RPMI8226 (cell line): ENCODE data around the gene SLC9A8.
"Not testable (repeated sequence)": the region's sequence is repeated elsewhere in the genome, so short reads cannot be mapped to it uniquely, and the experiment has no call there.

ENCODE experiments used
- DNase-seq: peaks from one replicate; pipeline ENCODE4 v3.0.0-alpha.2; 2015

SLC9A8 gene

DNA sequence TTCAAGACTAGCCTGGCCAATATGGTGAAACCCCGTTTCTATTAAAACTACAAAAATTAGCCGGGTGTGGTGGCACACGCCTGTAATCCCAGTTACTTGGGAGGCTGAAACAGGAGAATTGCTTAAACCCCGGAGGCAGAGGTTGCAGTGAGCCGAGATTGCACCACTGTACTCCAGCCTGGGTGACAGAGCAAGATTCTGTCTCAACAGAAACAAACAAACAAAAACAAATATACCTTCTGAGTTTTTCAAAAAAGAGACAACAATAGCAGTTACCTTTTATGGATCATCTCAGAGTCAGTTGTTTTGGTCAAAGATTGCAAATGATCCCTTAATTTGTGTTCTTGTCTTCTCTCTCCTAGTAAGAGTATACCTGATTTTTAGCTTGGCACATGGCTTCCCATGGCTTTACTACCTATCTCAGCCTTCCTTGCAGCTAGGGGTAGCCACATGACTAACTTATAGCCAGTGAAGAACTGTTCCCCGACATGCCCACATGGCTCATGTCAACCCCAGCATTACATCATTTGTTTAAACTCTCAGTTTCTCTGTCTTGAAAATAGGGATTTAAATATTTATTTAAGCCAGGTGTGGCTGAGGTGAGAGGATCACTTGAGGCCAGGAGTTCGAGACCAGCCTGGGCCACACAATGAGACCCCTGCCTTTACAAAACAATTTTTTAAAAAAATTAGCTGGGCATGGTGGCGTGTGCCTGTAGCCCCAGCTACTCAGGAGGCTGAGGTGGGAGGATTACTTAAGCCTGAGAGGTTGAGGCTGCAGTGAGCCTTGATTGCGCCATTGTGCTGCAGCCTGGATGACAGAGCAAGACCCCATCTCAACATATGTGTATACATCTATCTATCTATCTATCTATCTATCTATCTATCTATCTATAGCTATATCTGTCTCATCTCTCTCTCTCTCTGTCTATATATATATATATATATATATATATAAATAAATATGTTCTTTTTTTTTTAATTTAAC, 25.0 kb upstream of the SLC9A8 start:
- no peak for DNase-seq

DNA sequence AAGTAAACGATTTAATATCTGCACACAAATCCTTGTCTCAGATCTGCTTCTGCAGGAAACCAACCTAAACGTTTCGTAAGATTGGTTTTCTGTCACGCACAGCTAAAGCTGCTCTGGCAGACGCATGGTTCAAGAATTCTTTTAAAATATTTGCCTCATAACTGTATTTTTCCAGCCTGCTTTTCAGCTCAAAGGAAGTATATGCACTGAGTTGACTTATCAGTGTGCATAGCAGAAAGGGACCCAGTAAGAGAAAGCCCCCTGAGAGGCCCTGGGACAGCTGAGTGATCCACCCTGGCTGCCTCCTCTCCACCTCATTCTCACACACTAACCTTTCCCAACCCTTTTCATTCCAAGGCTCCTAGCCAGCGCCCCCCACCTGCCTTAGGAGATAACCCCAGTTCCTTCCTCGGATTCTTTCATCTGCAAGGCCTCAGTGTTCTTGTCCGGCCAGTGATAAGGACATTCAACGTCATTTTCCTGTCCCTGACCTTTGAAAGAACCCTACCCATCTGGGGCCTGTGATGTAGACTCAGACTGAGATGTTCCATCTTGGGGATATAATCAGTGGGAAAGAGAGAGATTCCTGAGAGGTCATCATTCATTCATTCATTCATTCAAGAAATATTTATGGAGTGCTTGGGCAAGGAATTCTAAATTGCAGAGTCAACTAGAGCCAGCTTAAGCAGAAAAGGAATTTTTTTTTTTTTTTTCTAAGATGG, 22.4 kb upstream of the SLC9A8 start:
- no peak for DNase-seq

DNA sequence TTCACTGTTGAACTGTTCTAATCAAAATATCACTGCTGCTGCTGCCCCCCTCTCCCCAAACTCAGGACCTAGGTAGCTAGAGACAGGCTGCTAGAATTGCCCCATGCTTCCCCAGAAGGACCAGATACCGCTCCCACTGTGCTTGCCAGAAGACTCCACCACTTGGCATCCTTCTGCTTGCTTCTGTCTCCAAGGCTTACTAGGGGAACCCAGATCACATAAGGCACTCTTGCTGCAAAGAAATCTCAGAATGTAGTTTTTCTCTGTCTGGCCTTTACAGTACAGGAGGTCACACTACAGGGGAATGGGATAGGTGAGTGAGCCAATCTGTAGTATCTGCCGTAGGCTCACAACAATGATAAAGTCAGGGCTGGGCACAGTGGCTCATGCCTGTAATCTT, 21.5 kb upstream of the SLC9A8 start:
- DNase-seq, result no peak

DNA sequence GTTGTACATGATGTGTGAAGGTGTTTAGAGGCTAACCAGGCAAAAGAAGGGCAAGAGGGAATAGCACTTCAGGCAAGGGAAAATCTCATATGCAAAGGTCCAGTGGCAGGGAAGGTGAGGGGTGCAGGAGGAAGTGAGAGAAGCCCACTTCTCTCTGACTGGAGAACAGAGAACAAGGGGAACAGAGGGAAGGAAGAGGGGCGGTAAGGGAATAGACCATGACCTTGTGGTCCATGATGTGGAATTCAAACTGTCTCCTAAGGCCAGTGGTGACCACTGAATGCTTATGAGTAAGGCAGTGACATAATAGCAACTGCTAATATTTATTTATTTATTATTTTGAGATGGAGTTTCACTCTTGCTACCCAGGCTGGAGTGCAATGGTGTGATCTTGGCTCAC, 20.6 kb upstream of the SLC9A8 start:
- DNase-seq, result no peak

DNA sequence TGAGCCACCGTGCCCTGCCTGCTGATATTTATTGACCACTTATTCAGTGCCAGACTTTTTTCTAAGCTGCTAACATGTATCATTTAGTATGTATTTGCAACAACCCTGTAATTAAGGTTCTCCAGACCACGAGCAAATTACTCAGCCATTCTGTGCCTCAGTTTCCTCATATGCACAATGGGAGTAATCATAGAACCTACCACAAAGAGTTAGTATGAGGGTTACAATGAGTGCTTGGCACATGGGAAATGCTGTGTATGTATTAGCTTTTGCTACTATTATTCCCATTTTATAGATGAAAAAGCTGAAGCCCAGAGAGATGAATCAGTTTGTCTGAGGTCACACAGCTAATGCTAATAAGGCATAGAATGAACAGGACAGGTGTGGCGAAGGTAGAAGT, 20.0 kb upstream of the SLC9A8 start:
- DNase-seq, result no peak

DNA sequence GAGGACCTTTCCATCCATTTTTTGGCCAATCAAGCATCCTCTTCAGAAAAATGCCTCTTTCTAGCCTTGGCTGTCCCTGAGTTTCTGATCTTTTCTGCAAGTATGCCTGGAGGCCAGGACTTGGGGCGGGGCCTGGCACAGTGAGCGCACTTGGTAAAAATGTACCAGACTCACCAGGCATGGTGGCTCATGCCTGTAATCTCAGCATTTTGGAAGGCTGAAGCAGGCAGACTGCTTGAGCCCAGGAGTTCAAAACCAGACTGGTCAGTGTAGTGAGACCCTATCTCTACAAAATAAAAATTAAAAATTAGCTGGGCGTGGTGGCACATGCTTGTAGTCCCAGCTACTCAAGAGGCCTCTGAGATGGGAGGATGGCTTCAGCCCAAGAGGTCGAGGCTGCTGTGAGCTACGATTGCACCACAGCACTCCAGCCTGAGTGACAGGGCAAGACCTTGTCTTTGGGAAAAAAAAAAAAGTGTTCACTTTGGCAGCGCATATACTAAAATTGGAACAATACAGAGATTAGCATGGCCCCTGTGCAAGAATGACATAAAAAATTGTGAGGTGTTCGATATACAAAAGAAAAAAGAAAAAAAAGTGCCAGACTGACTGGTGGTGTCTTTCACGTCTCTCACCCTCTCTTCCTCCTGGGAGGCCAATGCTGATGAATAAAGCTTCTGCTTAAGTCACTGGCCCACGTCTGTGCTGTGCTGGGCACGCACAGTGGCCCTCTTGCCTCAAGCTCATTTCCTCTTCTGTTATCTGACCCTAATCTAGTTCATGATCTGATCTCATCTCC, 18.1 kb upstream of the SLC9A8 start:
- DNase-seq, result no peak

DNA sequence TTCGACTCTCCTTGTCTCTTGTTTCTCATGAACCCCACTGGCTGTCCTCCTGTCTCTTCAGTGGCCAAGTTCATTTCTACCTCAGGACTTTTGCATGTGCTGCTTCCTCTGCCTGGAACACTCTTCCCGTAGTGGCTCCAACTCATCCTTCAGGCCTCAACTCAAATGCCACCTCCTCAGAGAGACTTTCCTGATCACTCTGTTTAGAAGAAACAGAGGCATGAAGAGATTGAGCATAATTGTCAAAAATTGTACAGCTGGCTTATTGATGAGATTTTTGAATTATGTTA, 17.5 kb upstream of the SLC9A8 start:
- DNase-seq, result no peak

DNA sequence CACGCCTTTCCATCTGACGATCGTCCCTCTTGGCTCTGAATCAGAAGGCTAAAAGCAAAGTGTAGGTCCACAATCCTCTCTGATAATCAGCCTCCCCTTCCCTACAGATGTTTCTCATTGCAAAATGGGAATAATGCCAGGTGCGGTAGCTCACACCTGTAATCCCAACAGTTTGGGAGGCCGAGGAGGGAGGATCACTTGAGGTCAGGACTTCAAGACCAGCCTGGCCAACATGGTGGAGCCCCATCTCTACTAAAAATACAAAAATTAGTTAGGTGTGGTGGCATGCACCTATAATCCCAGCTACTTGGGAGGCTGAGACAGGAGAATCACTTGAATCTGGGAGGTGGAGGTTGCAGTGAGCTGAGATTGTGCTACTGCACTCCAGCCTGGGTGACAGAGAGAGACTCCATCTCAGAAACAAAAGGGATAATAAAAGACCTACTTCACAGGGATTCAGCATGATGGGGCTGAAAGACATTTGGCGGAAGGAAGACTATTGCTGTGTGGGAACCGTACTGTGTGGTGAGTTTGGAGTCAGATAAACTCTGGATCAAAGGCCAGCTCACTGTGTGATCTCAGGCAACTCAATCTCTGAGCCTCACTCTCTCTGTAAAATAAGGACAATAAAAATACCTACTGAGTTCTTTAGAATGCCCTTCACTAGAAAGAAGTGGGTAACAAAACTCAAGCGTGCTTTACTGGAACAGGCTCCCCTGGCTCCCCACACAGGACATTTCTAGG, 15.9 kb upstream of the SLC9A8 start:
- no peak for DNase-seq

DNA sequence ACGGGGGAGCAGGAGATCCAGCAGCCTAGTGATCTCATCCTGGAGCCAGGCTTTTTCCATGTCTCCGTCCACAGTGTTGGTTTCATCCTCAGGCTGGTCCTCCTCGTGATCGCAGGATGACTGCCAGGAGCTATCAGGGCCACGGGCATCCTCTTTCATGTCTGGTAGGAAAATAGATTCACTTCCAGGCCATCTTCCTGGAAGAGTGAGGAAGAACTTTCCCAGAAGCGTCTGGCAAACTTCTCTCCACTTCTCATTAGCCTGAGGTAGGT, 15.3 kb upstream of the SLC9A8 start:
- DNase-seq, result no peak

DNA sequence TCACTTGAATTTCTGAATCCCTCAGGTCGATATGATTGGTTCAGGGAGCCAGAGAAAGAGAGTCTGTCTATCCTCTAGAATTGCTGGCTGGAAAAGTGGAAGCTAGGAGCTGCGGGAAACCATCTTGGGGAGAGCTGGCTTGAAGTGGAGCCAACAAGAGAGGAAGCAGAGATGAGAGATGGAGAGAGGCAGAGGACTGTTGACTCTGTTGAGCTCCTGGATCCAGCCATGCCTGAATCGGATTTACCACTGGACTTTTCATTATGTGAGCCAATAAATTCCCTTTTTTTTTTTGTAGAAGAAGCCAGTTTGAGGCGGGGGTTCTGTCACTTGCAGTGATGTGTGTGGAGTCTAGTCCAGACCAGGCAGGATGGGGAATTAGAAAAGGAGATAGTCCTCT, 13.9 kb upstream of the SLC9A8 start:
- no peak for DNase-seq

DNA sequence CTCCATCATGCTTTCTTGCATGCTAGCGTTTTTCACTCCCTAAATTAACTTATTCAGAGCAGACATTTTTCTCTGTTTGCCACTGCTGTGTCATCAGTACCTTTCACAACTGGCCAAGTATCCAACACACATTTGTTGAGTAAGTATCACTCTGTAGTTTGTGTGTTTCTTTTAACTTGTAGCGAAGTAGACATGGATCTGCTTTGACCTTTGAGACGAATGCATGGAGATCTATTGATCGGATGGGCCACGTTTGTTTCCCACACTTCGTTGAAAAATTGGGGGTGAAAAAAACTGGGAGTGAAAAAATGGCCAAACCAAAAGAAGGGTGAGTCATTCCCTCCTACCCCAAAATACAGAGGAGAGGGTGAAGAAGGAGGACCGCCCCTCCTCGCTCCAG, 12.9 kb upstream of the SLC9A8 start:
- peak; percentile 23 for DNase-seq

DNA sequence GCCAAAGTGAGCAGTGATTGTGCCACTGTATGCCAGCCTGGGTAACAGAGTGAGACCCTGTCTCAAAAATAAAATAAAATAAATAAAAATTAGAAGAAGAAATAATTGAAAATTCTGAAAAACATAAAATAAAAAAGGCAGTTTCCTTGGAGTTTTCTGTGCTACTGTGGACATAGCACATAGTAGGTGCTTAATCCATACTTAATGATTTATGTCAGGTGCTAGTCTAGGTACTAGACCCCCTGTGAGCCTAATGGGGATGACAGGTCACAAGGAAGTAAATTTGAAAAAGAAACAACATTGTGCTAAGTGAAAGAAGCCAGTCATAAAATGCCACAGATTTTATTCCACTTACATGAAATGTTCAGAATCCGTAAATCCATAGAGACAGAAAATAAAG, 9.2 kb upstream of the SLC9A8 start:
- no peak for DNase-seq

DNA sequence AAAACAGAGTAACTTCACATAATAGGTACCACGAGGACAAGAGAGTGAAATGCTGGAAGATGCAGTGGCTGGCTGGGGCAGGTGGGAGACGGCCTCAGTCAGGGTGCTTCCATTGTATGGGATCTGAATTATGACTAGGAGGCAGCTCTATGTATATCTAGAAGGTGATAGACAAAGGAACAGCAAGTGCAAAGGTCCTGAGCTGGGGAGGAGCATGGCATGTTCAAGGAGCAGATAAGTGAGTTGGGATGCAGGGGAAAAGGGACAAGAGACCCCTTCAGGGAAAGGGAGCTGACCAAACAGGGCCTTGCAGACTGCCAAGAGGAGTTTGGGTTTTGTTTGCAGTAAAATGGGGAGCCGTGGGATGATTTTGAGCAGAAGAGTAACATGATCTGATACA, 8.3 kb upstream of the SLC9A8 start:
- no peak for DNase-seq

DNA sequence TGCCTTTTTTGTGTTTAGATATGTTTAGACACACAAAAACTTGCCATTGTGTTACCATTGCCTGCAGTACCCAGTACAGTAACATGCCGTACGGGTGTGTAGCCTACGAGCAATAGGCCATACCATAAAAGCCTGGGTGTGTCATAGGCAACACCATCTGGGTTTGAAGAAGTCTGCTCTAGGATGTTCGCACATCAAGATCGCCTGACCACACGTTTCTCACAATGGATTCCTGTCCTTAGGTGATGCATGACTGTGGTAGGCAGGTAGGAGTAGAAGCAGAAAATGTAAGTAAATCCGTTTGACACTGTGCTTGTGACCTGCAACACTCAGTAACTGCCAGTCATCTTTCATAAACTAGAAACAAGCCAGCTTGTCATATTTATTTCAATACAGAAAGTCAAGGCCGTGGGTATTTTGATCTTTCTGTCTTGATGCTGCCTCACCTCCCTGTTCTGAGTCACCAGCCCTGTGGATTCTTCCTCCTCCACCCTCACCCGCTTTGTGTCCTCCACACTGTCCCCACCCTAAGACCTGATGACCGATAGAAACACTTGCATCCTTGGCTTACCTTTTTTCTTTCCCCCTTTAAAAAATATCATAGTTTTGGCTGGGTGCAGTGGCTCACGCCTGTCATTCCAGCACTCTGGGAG, 7.3 kb upstream of the SLC9A8 start:
- not testable (repeated sequence) for DNase-seq

DNA sequence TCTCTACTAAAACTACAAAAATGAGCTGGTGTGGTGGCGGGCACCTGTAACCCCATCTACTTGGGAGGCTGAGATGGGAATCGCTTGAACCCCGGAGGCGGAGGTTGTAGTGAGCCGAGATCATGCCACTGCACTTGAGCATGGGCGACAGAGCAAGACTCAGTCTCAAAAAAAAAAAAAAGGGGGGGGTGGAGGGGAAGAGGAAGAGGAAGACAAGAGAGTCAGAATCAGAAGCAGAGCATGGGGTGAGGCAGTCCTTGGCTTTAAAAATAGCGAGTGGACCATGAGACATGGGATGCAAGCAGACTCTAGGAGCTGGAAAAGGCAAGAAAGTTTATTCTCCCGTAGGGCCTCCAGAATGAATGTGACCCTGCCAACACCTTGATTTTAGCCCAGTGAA, 3.9 kb upstream of the SLC9A8 start:
- DNase-seq, result no peak

DNA sequence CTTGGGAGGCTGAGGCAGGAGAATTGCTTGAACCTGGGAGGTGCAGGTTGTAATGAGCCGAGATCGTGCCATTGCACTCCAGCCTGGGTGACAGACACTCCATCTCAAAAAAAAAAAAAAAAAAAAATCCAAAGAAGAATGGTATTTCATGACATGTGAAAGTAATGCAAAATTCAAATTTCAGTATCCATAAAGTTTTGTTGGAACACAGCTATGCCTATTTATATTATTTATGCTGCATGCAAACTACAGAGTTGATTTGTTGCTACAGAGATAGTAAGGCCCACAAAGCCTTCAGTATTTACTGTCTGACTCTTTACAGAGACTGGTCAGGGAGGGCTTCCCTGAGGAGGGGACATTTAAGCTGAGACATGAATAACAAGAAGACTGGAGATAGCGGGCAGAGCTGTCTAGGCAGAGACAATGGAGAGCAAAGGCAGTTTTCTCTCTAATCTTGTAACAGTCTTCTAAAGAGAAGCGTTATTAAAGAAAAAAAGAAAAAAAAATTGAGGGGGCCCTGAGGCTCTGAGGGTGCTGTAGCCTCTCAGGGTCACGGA, 2.7 kb upstream of the SLC9A8 start:
- DNase-seq, result no peak

DNA sequence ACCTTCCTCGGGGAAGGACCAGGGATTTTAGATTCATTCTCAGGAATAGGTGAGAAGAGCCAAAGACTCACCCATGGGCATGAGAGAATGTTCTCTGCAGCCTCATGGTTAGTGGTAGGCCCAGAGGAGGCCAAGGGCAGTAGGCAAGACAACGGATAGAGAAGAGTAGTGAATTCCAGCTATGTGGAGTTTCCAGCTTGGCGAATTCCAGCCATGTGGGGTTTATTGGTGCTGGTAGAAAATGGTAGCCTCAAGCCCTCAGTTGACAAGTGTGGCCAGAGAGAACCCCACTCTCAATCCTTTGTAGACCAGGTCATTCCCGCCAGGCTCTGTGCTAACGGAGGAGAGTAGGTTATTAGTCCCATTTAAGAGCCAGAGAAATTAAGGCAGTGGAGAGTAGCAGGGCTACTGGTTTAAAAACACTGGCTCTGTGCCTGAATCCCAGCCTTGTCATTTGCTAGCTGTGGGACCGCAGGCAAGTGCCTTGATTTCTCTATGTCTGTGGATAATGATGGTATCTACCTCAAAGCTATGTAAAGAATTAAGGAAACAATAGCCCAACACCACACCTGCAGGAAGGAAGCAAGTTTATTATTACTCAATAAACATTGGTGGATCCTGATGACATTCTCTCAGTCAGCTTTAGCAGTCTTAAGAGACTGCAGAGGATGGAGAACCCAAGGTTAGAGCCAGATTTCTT, 2.0 kb upstream of the SLC9A8 start:
- no peak for DNase-seq

DNA sequence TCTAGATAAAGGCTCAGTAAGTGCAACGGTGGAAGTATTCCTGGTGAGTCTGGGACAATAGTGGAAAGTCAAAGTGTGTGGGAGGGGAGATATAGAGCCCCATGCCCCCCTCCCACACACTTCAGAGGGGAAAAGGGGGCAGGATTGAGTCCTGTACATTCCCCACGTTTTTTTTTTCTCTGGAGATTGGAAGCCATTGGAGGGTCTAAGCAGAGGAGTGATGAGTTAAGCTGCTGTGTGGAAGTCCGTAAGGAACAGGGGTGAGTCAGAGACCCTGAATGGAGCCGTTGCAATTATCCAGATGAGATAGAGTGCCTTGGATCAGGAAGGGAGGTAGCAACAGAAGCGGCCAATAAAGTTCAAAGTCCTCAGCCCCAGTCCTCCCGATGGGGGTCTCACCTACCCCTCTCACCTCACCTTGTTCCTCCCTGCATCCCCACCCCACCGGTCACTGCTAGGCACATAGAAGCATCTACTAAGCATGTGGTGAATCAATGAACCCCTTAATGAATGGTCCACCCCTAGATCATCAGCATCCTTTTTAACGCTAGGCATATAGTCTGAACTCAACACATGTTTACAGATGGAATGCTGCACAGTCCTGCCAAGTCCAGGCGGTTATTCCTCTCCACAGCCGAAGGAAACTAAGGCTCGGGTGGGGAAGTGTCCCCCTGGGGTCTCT, 662 bp upstream of the SLC9A8 start:
- no peak for DNase-seq

DNA sequence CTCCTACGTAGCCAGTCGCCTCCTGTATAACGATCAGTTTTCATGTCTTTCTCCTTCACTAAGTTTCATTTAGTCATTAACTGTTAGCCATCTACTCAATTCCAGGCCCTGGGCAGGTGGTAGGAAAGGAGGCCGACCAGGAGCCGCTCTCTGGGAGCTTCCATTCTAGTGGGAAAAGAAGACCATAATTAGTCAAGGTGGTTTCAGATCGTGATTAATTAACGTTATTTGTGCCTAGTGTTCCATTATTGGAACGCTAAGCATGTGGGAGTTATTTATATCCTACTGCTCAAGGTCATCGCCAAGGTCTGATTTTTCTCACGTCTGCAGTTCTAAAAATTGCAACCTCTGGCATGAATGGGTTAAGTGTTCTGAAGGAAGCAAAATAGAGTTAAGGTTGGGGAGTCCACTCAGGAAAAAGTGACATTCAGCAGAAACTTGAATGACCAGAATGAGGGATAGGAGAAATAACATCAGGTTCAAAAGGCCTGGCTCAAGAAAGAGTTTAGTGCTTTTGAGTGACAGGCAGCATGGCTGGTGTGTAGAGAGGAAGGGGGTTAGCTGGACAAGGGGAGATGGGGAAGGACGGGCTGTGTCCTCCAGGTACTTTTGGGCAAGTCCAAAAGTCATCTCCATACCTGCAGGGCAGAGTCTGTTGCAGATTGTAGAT, 812 bp downstream of the SLC9A8 start:
- DNase-seq, result no peak

DNA sequence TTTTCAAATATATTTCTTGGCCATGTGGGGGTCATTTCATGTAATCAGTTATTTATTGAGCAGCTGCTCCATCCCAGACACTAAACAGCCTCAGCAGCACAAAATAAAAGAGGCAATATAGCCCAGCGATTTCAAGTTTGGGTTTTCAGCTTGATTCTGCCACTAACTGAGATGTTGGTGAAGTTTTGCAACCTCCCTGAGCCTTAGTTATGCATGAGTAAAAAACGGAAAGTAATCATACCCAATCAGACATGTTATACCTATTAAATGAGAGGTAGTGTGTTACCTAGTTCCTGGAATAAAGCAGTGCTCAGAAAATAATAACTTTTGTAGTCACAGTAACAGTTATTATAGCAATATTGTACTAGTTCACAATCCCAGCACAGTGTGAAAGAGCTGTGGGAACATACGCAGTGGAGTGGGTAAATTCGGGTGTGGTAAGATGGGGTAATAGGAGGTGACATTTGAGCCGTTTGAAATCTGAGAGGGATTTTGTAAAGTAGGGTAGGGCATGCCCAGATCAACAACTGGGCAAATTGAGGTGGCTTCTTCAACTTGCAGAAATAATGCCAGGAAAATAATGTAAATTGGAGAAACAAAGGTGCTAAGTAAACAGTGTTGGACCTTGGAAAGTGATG, 1.5 kb downstream of the SLC9A8 start:
- DNase-seq, result no peak
